ENCODE results near the gene PPIA. TPM values are rescaled to one million over a fixed set of nuclear protein-coding genes. Genes with fewer than 3 reads are reported as not detected.

PPIA gene
- total RNA-seq, 2 experiments from 2014 or later, result 2,824 to 2,882 TPM

GRCh38 chr7:44749992-44750391, 46.5 kb upstream of the PPIA start:
- H3K4me1 Mint-ChIP-seq (ENCODE audit: low read depth), result peaks cover 39% of the 10 kb centered on the region
- peak overlapping the region; percentile 83 for H3K4me3 Mint-ChIP-seq
- peak overlapping the region; percentile 82 for H3K27ac Mint-ChIP-seq
- H3K9me3 Mint-ChIP-seq, result no peaks in the 10 kb centered on the region
- intact Hi-C loops (cut with micrococcal nuclease), result loop anchor here (10.0 kb wide), 1 partner anchor 165 kb away; the partner anchor contains the start of gene TMED4
- CTCF ChIA-PET, result interaction anchor here (1.0 to 1.5 kb wide), 4 partner anchors 9 to 157 kb away, joined by 3 to 4 read pairs (median 3); no protein-coding TSS in a partner anchor
- POLR2A ChIA-PET, result interaction anchor here (0.9 to 3.2 kb wide), 16 partner anchors 12 to 361 kb away, joined by 3 to 18 read pairs (median 5); partner anchors contain the start of genes H2AZ2, OGDH, PPIA and TBRG4
- H3K27me3 Mint-ChIP-seq, result no peaks in the 10 kb centered on the region
- DNase-seq (no peak), ATAC-seq (no peak)
- peaks cover 24% of the 10 kb centered on the region for H3K36me3 Mint-ChIP-seq (ENCODE audit: low read depth)
- no peak for TF ChIP-seq CTCF (IDR thresholded peaks at IDR 0.05)

- Mint-ChIP-seq H3K27me3 (no peaks in the 10 kb centered on the region), H3K27ac (peak overlapping the region; percentile 82), H3K9me3 (no peaks in the 10 kb centered on the region), H3K4me1 (ENCODE audit: low read depth) (peaks cover 43% of the 10 kb centered on the region), H3K36me3 (ENCODE audit: low read depth) (peaks cover 24% of the 10 kb centered on the region), H3K4me3 (peak overlapping the region; percentile 83)
- no peak for ATAC-seq
- no peak for TF ChIP-seq CTCF (IDR thresholded peaks at IDR 0.05)
- POLR2A ChIA-PET, result interaction anchor here (0.9 to 3.2 kb wide), 11 partner anchors 13 to 361 kb away, joined by 3 to 18 read pairs (median 5); partner anchors contain the start of genes H2AZ2, OGDH, PPIA and TBRG4
- DNase-seq, result no peak
- CTCF ChIA-PET, result interaction anchor here (1.0 to 1.5 kb wide), 6 partner anchors 15 to 385 kb away, joined by 3 to 4 read pairs (median 3); partner anchors contain the start of gene DDX56
- intact Hi-C loops (cut with micrococcal nuclease), result loop anchor here (10.0 kb wide), 1 partner anchor 166 kb away; the partner anchor contains the start of gene TMED4
Measured at GRCh38 chr7:44750424-44750823, 46.1 kb upstream of the PPIA start.

- peak; percentile 74 for DNase-seq
- H3K27me3 Mint-ChIP-seq, result no peaks in the 10 kb centered on the region
- H3K36me3 Mint-ChIP-seq (ENCODE audit: low read depth), result peaks cover 24% of the 10 kb centered on the region
- peak; percentile 32 for ATAC-seq
- intact Hi-C loops (cut with micrococcal nuclease), result loop anchor here (10.0 kb wide), 1 partner anchor 166 kb away; the partner anchor contains the start of gene TMED4
- POLR2A ChIA-PET, result interaction anchor here (0.9 to 3.2 kb wide), 10 partner anchors 13 to 145 kb away, joined by 3 to 18 read pairs (median 6); partner anchors contain the start of genes H2AZ2, OGDH and PPIA
- peak overlapping the region; percentile 82 for H3K27ac Mint-ChIP-seq
- peaks cover 44% of the 10 kb centered on the region for H3K4me1 Mint-ChIP-seq (ENCODE audit: low read depth)
- CTCF ChIA-PET, result interaction anchor here (0.9 to 1.3 kb wide), 6 partner anchors 97 to 385 kb away, joined by 3 to 5 read pairs (median 3); partner anchors contain the start of genes DDX56 and H2AZ2
- TF ChIP-seq CTCF (IDR thresholded peaks at IDR 0.05), result no peak
- H3K9me3 Mint-ChIP-seq, result no peaks in the 10 kb centered on the region
- peak overlapping the region; percentile 83 for H3K4me3 Mint-ChIP-seq
Measured at GRCh38 chr7:44750921-44751571, 45.4 kb upstream of the PPIA start.

DNA sequence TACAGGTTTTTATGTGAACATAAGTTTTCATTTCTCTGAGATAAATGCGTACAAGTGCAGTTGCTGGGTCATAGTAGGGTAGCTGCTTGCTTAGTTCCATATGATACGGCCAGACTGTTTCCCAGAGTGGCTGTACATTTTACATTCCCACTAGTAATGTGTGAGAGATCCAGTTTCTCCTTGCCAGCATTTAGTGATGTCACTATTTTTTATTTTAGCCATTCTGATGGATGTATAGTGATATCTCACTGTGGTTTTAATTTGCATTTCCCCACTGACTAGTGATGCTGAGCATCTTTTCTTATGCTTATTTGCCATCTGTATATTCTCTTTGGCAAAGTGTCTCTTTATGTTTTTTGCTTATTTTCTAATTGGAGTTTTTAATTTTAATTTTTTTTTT, 43.7 kb upstream of the PPIA start:
- ChIA-PET POLR2A (no interaction called here), CTCF (no interaction called here)
- Mint-ChIP-seq H3K27ac (no peak overlapping the region), H3K27me3 (no peaks in the 10 kb centered on the region), H3K4me1 (ENCODE audit: low read depth) (peaks cover 40% of the 10 kb centered on the region), H3K4me3 (no peak overlapping the region), H3K9me3 (no peaks in the 10 kb centered on the region), H3K36me3 (ENCODE audit: low read depth) (peaks cover 31% of the 10 kb centered on the region)
- TF ChIP-seq CTCF (IDR thresholded peaks at IDR 0.05), result no peak
- no peak for ATAC-seq
- intact Hi-C loops (cut with micrococcal nuclease), result loop anchor here (10.0 kb wide), 1 partner anchor 168 kb away; the partner anchor contains the start of gene TMED4
- no peak for DNase-seq
